Parathyroid adenoma (tissue), 2 donors: ENCODE data around the gene PTPRS.
"Not testable (repeated sequence)": the region's sequence is repeated elsewhere in the genome, so short reads cannot be mapped to it uniquely, and the experiment has no call there.

Experiments used
- H2AFZ ChIP-seq: fragments of 300-600 bp; sonication (generic); one replicate; pipeline ENCODE4 v1.7.0; 2017; ENCODE audit warnings: antibody characterized with exemption, mild to moderate bottlenecking
- H3K27ac ChIP-seq: fragments of 300-600 bp; sonication (generic); one replicate; pipeline ENCODE4 v1.7.0; 2017
- H3K27me3 ChIP-seq: fragments of 300-600 bp; sonication (generic); one replicate; pipeline ENCODE4 v1.7.0; 2017; ENCODE audit warnings: low read length; ENCODE audit not compliant: control insufficient read depth, insufficient read depth
- H3K36me3 ChIP-seq: fragments of 300-600 bp; sonication (generic); one replicate; pipeline ENCODE4 v1.7.0; 2017; ENCODE audit warnings: low read length; ENCODE audit not compliant: control insufficient read depth, insufficient read depth
- H3K4me1 ChIP-seq: fragments of 300-600 bp; sonication (generic); one replicate; pipeline ENCODE4 v1.7.0; 2017; ENCODE audit warnings: control low read depth
- H3K4me2 ChIP-seq: fragments of 300-600 bp; sonication (generic); one replicate; pipeline ENCODE4 v1.7.0; 2017; ENCODE audit warnings: low read length
- H3K4me3 ChIP-seq: fragments of 300-600 bp; sonication (generic); one replicate; pipeline ENCODE4 v1.7.0; 2017; ENCODE audit warnings: low read depth, low read length
- H3K79me2 ChIP-seq: fragments of 300-600 bp; sonication (generic); one replicate; pipeline ENCODE4 v1.7.0; 2017; ENCODE audit warnings: control low read depth
- H3K9ac ChIP-seq: fragments of 300-600 bp; sonication (generic); one replicate; pipeline ENCODE4 v1.7.0; 2017; ENCODE audit warnings: mild to moderate bottlenecking
- H3K9me3 ChIP-seq: fragments of 300-600 bp; sonication (generic); one replicate; pipeline ENCODE4 v1.7.0; 2017; ENCODE audit warnings: low read length; ENCODE audit not compliant: control insufficient read depth
- CTCF ChIP-seq: fragments of 300-600 bp; sonication (generic); IDR thresholded peaks from one replicate; pipeline ENCODE4 v1.7.0; 2017; ENCODE audit warnings: antibody characterized with exemption, mild to moderate bottlenecking
- donor health status: primary hyperparathyroidism.

Gene PTPRS

GRCh38 chr19:5340637-5341447, at the start of gene PTPRS:
Gene PTPRS, minus strand, starts transcription at chr19:5340812. Its CDS starts 54,672 bp downstream, at chr19:5286140.
- H3K4me1 ChIP-seq = no peaks in the 10 kb centered on the region
- H3K27me3 ChIP-seq = no peaks in the 10 kb centered on the region
- no peaks in the 10 kb centered on the region for H3K36me3 ChIP-seq
- H3K27ac ChIP-seq = no peak within 1 kb of the TSS
- peak within 1 kb of the TSS; percentile 64 for H2AFZ ChIP-seq
- H3K9me3 ChIP-seq = no peaks in the 10 kb centered on the region
- no peak within 1 kb of the TSS for H3K9ac ChIP-seq
- H3K79me2 ChIP-seq = no peaks in the 10 kb centered on the region
- H3K4me3 ChIP-seq = peak within 1 kb of the TSS; percentile 39
- H3K4me2 ChIP-seq = peak within 1 kb of the TSS; percentile 81
- no peak for TF ChIP-seq CTCF

DNA sequence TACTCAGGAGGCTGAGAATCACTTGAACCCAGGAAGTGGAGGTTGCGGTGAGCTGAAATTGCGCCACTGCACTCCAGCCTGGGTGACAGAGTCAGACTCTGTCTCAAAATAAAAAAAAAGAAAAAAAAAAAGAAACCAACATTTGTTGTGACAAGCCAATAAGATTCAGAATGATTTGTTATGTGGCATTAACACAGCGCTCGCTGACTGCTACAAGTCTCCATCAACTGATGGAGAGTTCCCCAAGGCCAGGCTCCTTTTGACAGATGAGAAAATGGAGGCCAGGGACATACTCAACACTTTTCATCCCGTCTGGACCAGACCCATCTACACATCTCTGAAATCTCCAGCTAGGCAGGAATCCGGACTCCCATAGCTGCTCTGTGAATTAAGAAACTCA, 48.7 kb upstream of the PTPRS start:
- Histone ChIP-seq H3K9ac (no peak overlapping the region), H3K4me1 (no peaks in the 10 kb centered on the region), H3K27ac (no peak overlapping the region), H3K36me3 (no peaks in the 10 kb centered on the region), H3K4me2 (no peak overlapping the region), H3K4me3 (no peak overlapping the region), H2AFZ (no peak overlapping the region), H3K79me2 (no peaks in the 10 kb centered on the region), H3K27me3 (no peaks in the 10 kb centered on the region), H3K9me3 (no peaks in the 10 kb centered on the region)
- TF ChIP-seq CTCF = no peak

GRCh38 chr19:5387472-5387871, 46.9 kb upstream of the PTPRS start:
- Histone ChIP-seq H2AFZ (no peak overlapping the region), H3K9ac (no peak overlapping the region), H3K79me2 (no peaks in the 10 kb centered on the region), H3K4me3 (no peak overlapping the region), H3K36me3 (no peaks in the 10 kb centered on the region), H3K4me2 (no peak overlapping the region), H3K4me1 (no peaks in the 10 kb centered on the region), H3K27ac (no peak overlapping the region), H3K9me3 (no peaks in the 10 kb centered on the region), H3K27me3 (no peaks in the 10 kb centered on the region)
- no peak for TF ChIP-seq CTCF

DNA sequence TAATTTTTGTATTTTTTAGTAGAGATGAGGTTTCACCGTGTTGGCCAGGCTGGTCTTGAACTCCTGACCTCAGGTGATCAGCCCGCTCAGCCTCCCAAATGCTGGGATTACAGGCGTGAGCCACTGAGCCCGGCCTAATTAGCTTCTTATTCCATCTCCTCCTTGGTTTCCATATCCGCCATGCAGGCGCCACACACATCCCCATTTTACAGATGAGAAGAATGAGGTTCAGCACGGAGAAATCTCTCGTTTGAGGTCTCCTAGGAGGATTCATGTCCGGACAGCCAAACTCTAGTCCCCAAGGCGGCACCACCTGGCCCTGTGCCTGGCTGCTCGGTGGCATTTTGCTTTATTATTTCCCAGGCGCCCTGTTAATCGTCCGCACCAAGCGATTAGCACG, 46.2 kb upstream of the PTPRS start:
- H3K9ac ChIP-seq = no peak overlapping the region
- no peak for TF ChIP-seq CTCF
- H3K4me2 ChIP-seq = no peak overlapping the region
- H3K9me3 ChIP-seq = no peaks in the 10 kb centered on the region
- no peaks in the 10 kb centered on the region for H3K79me2 ChIP-seq
- H2AFZ ChIP-seq = no peak overlapping the region
- no peak overlapping the region for H3K4me3 ChIP-seq
- no peaks in the 10 kb centered on the region for H3K4me1 ChIP-seq
- no peaks in the 10 kb centered on the region for H3K36me3 ChIP-seq
- H3K27ac ChIP-seq = no peak overlapping the region
- no peaks in the 10 kb centered on the region for H3K27me3 ChIP-seq

GRCh38 chr19:5381197-5381596, 40.6 kb upstream of the PTPRS start:
- H3K79me2 ChIP-seq, H3K9me3 ChIP-seq, H2AFZ ChIP-seq, H3K36me3 ChIP-seq, H3K4me3 ChIP-seq, H3K4me1 ChIP-seq, H3K9ac ChIP-seq, H3K27ac ChIP-seq, H3K27me3 ChIP-seq, H3K4me2 ChIP-seq: not testable (repeated sequence)
